ENCODE measurements around the gene ANKZF1.
"Not testable (repeated sequence)": the region's sequence is repeated elsewhere in the genome, so short reads cannot be mapped to it uniquely, and the experiment has no call there.

Gene ANKZF1, protein sequence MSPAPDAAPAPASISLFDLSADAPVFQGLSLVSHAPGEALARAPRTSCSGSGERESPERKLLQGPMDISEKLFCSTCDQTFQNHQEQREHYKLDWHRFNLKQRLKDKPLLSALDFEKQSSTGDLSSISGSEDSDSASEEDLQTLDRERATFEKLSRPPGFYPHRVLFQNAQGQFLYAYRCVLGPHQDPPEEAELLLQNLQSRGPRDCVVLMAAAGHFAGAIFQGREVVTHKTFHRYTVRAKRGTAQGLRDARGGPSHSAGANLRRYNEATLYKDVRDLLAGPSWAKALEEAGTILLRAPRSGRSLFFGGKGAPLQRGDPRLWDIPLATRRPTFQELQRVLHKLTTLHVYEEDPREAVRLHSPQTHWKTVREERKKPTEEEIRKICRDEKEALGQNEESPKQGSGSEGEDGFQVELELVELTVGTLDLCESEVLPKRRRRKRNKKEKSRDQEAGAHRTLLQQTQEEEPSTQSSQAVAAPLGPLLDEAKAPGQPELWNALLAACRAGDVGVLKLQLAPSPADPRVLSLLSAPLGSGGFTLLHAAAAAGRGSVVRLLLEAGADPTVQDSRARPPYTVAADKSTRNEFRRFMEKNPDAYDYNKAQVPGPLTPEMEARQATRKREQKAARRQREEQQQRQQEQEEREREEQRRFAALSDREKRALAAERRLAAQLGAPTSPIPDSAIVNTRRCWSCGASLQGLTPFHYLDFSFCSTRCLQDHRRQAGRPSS

DNA sequence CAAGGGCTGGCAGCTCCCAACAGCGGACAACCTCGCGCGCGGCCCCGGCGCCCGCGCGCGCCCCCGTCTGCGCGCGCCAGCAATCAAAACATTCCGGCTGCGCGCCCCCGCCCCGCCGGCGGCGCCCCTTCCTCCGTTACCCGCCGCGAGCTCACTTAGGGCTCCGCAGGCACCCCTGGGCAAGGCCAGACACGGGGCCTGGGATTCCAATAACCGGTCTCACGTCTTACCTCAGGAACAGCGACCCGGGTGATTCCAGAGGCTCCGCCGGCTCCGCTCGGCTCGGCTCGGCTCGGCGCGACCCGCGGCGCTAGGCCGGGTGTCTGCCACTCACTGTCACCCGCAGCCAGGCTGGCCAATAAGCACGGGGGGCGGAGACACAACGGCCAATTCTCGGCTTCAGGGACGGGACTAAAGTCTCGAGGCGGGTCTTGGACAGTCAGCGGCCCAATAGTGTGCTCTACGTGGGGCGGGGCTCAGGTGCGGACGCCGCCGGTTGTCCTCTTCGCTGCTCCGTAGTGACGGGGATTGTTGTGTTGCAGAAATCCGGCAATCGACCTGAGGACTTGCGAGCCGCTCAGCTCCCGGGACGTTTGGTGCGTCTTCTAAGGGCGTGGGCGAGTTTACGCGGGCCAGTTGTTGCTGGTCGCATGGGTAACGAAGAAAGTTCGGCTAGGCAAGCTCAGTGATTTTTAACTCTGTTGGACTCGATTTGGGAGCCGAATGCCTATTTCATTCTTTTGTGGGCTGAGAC lies at the start of gene ANKZF1, which contains the start of gene ATG9A:
TSS of gene ANKZF1 (plus strand) at position 502 of the 754 bp plus-strand sequence. CDS start 452 bp downstream, outside the sequence.
TSS of gene ATG9A (minus strand) at position 332 of the 754 bp plus-strand sequence. CDS start 1,612 bp downstream, outside the sequence.
- Mint-ChIP-seq H3K36me3 (peaks cover 30% of the 10 kb centered on the region), H3K27ac (peak within 1 kb of the TSS; percentile 96), H3K9me3 (no peaks in the 10 kb centered on the region), H3K27me3 (no peaks in the 10 kb centered on the region), H3K4me1 (peaks cover 28% of the 10 kb centered on the region), H3K4me3 (peak within 1 kb of the TSS; percentile 97)
- DNase-seq (ENCODE audit: low spot score in 2 of 2) (peak; percentile 95 to 97), ATAC-seq (ENCODE audit: low read depth) (peak; percentile 96)

DNA sequence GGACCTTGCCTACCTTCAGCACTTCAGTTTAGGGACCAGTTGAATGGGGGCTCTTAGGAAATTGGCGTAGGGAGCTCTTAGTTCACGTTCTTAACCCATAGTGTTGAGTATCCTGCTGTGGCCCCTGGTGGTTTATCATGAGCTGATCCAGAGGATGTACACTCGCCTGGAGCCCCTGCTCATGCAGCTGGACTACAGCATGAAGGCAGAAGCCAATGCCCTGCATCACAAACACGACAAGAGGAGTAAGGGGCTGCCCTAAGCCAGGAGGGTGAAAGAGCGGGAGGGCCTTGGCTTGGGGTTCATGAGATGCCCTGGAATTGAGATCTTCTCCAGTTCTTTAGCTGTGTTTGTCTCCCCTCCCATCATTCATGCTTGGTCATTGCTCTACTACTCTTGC lies 48.6 kb upstream of the ANKZF1 start:
- Mint-ChIP-seq H3K36me3 (peaks cover 18% of the 10 kb centered on the region), H3K27me3 (no peaks in the 10 kb centered on the region), H3K4me1 (peaks cover 19% of the 10 kb centered on the region), H3K27ac (peak overlapping the region; percentile 31), H3K4me3 (no peak overlapping the region), H3K9me3 (no peaks in the 10 kb centered on the region)
- DNase-seq (ENCODE audit: low spot score in 2 of 2) (no peak), ATAC-seq (ENCODE audit: low read depth) (no peak)

DNA sequence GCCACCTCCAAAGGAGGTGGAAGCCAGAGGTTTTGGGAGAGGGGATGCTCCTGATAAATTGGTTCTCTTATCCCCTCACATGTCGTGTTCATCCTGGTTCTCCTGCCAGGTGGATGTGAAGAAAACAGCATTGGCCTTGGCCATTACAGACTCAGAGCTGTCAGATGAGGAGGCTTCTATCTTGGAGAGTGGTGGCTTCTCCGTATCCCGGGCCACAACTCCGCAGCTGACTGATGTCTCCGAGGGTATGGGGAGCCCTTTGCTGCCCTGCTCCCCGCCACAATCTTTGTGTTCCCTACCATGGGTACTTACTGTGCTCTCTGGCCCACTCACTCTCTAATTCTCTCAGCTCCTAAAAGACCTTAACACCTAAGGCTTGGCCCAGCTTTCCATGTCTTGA lies 48.1 kb upstream of the ANKZF1 start:
- Mint-ChIP-seq H3K36me3 (peaks cover 18% of the 10 kb centered on the region), H3K4me3 (no peak overlapping the region), H3K4me1 (peaks cover 18% of the 10 kb centered on the region), H3K9me3 (no peaks in the 10 kb centered on the region), H3K27me3 (no peaks in the 10 kb centered on the region), H3K27ac (no peak overlapping the region)
- DNase-seq (ENCODE audit: low spot score in 2 of 2) (no peak), ATAC-seq (ENCODE audit: low read depth) (no peak)

DNA sequence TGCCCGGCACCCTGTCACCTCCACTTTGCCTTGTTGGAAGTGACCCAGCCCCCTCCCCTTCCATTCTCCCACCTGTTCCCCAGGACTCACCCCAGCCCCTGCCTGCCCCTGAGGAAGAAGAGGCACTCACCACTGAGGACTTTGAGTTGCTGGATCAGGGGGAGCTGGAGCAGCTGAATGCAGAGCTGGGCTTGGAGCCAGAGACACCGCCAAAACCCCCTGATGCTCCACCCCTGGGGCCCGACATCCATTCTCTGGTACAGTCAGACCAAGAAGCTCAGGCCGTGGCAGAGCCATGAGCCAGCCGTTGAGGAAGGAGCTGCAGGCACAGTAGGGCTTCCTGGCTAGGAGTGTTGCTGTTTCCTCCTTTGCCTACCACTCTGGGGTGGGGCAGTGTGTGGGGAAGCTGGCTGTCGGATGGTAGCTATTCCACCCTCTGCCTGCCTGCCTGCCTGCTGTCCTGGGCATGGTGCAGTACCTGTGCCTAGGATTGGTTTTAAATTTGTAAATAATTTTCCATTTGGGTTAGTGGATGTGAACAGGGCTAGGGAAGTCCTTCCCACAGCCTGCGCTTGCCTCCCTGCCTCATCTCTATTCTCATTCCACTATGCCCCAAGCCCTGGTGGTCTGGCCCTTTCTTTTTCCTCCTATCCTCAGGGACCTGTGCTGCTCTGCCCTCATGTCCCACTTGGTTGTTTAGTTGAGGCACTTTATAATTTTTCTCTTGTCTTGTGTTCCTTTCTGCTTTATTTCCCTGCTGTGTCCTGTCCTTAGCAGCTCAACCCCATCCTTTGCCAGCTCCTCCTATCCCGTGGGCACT lies 47.1 kb upstream of the ANKZF1 start:
- no peak overlapping the region for H3K4me3 Mint-ChIP-seq
- peaks cover 19% of the 10 kb centered on the region for H3K36me3 Mint-ChIP-seq
- no peaks in the 10 kb centered on the region for H3K27me3 Mint-ChIP-seq
- DNase-seq (ENCODE audit: low spot score in 2 of 2) (no peak), ATAC-seq (ENCODE audit: low read depth) (no peak)
- H3K4me1 Mint-ChIP-seq: peaks cover 22% of the 10 kb centered on the region
- peak overlapping the region; percentile 53 for H3K27ac Mint-ChIP-seq
- H3K9me3 Mint-ChIP-seq: no peaks in the 10 kb centered on the region

DNA sequence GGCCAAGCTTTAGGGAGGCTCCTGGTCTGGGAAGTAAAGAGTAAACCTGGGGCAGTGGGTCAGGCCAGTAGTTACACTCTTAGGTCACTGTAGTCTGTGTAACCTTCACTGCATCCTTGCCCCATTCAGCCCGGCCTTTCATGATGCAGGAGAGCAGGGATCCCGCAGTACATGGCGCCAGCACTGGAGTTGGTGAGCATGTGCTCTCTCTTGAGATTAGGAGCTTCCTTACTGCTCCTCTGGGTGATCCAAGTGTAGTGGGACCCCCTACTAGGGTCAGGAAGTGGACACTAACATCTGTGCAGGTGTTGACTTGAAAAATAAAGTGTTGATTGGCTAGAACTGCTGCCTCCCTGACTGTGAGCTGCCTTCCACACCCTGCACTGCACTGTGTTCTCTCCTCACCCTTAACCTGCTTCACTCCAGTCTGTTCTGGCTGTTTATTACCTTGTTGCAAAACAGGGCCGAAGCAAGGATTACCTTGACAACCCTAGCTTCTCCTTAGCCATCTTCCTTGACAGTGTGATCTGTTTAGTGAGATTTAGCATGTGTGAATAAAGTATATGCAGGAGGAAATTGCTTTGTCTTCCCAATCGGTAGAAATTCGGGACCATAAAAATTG lies 46.3 kb upstream of the ANKZF1 start:
- H3K4me3 Mint-ChIP-seq: no peak overlapping the region
- H3K27me3 Mint-ChIP-seq: no peaks in the 10 kb centered on the region
- no peaks in the 10 kb centered on the region for H3K9me3 Mint-ChIP-seq
- peaks cover 20% of the 10 kb centered on the region for H3K4me1 Mint-ChIP-seq
- H3K36me3 Mint-ChIP-seq: peaks cover 19% of the 10 kb centered on the region
- peak overlapping the region; percentile 53 for H3K27ac Mint-ChIP-seq
- no peak for DNase-seq (ENCODE audit: low spot score in 2 of 2)
- ATAC-seq (ENCODE audit: low read depth): no peak

GRCh38 chr2:219184121-219184520 lies 45.5 kb upstream of the ANKZF1 start:
- H3K4me1 Mint-ChIP-seq: peaks cover 15% of the 10 kb centered on the region
- no peaks in the 10 kb centered on the region for H3K9me3 Mint-ChIP-seq
- peaks cover 19% of the 10 kb centered on the region for H3K36me3 Mint-ChIP-seq
- ATAC-seq (ENCODE audit: low read depth) (no peak), DNase-seq (ENCODE audit: low spot score in 2 of 2) (no peak)
- H3K27ac Mint-ChIP-seq: peak overlapping the region; percentile 14
- no peaks in the 10 kb centered on the region for H3K27me3 Mint-ChIP-seq
- H3K4me3 Mint-ChIP-seq: no peak overlapping the region

GRCh38 chr2:219186754-219187456 lies 42.7 kb upstream of the ANKZF1 start:
- ATAC-seq (ENCODE audit: low read depth) (peak; percentile 80), DNase-seq (ENCODE audit: low spot score in 2 of 2) (no peak)
- Mint-ChIP-seq H3K4me3 (no peak overlapping the region), H3K27me3 (no peaks in the 10 kb centered on the region), H3K27ac (peak overlapping the region; percentile 18), H3K4me1 (peaks cover 12% of the 10 kb centered on the region), H3K36me3 (peaks cover 10% of the 10 kb centered on the region), H3K9me3 (no peaks in the 10 kb centered on the region)

- H3K9me3 Mint-ChIP-seq: no peaks in the 10 kb centered on the region
- no peak for ATAC-seq (ENCODE audit: low read depth)
- no peaks in the 10 kb centered on the region for H3K4me1 Mint-ChIP-seq
These were observed 32.2 kb upstream of the ANKZF1 start for GRCh38 chr2:219197388-219197787.

DNA sequence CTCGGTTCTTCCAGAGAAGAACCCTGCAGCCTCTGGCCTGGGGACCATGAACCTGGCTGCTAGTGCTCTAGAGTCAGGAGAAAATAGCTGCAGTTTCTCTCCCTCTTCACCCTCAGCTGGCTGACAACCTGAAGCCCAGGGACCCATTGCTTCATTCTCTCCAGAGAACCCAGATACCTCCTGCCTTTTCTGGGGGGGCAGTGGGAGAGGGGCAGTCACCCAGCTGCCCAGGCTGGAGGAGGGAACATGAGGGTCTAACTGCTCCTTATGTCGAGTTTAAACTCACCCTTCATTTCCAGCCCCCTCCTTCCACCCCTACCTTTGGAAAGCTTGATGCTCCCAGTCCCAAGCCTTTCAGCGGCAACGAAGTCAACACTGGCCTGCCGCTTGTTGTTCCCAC lies 30.6 kb upstream of the ANKZF1 start:
- Mint-ChIP-seq H3K27ac (no peak overlapping the region), H3K27me3 (peaks cover 11% of the 10 kb centered on the region), H3K9me3 (no peaks in the 10 kb centered on the region), H3K4me3 (no peak overlapping the region), H3K36me3 (no peaks in the 10 kb centered on the region), H3K4me1 (no peaks in the 10 kb centered on the region)
- ATAC-seq (ENCODE audit: low read depth) (no peak), DNase-seq (ENCODE audit: low spot score in 2 of 2) (no peak)

More at GRCh38 chr2:219197388-219197787, 32.2 kb upstream of the ANKZF1 start:
- Mint-ChIP-seq H3K36me3 (no peaks in the 10 kb centered on the region), H3K27ac (no peak overlapping the region), H3K27me3 (peaks cover 11% of the 10 kb centered on the region), H3K4me3 (no peak overlapping the region)
- DNase-seq (ENCODE audit: low spot score in 2 of 2): no peak

DNA sequence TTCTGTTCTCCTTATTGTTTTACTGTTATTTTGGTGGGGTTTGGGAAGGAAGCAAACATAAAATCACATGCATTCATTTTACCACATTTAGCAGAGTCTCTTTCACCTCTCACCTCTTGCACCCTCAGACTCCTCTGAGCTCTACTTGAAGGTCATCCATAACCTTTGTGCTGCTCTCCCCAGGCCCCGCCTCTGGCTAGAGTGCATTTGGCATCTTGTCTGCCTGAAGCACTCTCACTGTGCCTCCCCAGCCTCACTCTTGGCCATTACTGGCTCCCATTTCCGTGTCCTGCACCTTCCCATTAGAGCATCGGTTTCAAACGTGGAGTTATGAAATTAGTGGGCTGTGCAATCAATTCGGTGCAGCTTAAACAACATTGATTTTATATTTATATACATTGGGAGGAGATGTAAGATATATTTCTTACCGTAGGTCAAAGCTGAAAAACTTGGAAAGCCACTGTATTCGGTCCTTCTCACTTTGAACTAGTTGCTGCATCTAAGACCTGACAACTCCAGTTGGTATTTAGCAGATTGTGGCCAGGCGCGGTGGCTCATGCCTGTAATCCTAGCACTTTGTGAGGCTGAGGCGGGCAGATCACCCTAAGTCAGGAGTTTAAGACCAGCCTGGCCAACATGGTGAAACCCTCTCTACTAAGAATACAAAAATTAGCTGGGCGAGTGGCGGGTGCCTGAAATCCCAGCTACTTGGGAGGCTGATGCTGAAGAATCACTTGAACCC lies 30.0 kb upstream of the ANKZF1 start:
- peaks cover 11% of the 10 kb centered on the region for H3K27me3 Mint-ChIP-seq
- H3K27ac Mint-ChIP-seq: no peak overlapping the region
- H3K9me3 Mint-ChIP-seq: no peaks in the 10 kb centered on the region
- no peak overlapping the region for H3K4me3 Mint-ChIP-seq
- ATAC-seq (ENCODE audit: low read depth) (no peak), DNase-seq (ENCODE audit: low spot score in 2 of 2) (no peak)
- H3K36me3 Mint-ChIP-seq: no peaks in the 10 kb centered on the region
- no peaks in the 10 kb centered on the region for H3K4me1 Mint-ChIP-seq

- not testable (repeated sequence) for DNase-seq (ENCODE audit: low spot score in 2 of 2); H3K9me3 Mint-ChIP-seq; H3K27ac Mint-ChIP-seq; ATAC-seq (ENCODE audit: low read depth); H3K4me1 Mint-ChIP-seq; H3K36me3 Mint-ChIP-seq; H3K27me3 Mint-ChIP-seq; H3K4me3 Mint-ChIP-seq
These were observed 28.9 kb upstream of the ANKZF1 start for GRCh38 chr2:219200502-219201326.

Measured in memory B cell (primary cell).